OCI-LY7 (cell line): ENCODE results near the gene PRPF18. TPM values are rescaled to one million over a fixed set of nuclear protein-coding genes. Genes with fewer than 3 reads are reported as not detected.

Source experiments
- BruUV-seq: library from RNA; stranded (reverse); fragments of 400-500 nt; replicated peaks from 2 replicates; lab custom pipeline; 2021; lab: Mats Ljungman, UMichigan
- CTCF ChIA-PET: fragments of 300-600 bp; sonication (Branson Sonifier 250); formaldehyde crosslinking; loops from one replicate; lab custom pipeline; 2022; ENCODE audit warnings: antibody characterized with exemption; ENCODE audit not compliant: unreplicated experiment; lab: Charles Lee
- POLR2A ChIA-PET: fragments of 300-600 bp; sonication (Branson Sonifier 250); formaldehyde crosslinking; loops from one replicate; lab custom pipeline; 2022; ENCODE audit warnings: antibody characterized with exemption; lab: Charles Lee
- DNase-seq: peaks from one replicate; pipeline ENCODE4 v3.0.0-alpha.2; 2015; ENCODE audit warnings: low spot score
- H2AFZ ChIP-seq: fragments of 200-600 bp; sonication (generic), shearing (Covaris generic); 2 replicates; pipeline ENCODE4 v1.6.1; 2014; ENCODE audit warnings: mild to moderate bottlenecking, antibody characterized with exemption, low read length, moderate library complexity
- H3K27ac ChIP-seq: fragments of 200-600 bp; sonication (generic); 2 replicates; pipeline ENCODE4 v1.5.1; 2014; ENCODE audit warnings: mixed run types, low read depth, mild to moderate bottlenecking, moderate library complexity, low read length, inconsistent platforms; ENCODE audit not compliant: poor library complexity, severe bottlenecking
- H3K36me3 ChIP-seq: fragments of 200-600 bp; sonication (generic); 2 replicates; pipeline ENCODE4 v1.6.1; 2014; ENCODE audit warnings: mild to moderate bottlenecking, antibody characterized with exemption, low read length, moderate library complexity, mixed read lengths; ENCODE audit not compliant: insufficient read depth
- H3K4me1 ChIP-seq: fragments of 200-600 bp; sonication (generic); 2 replicates; pipeline ENCODE4 v1.5.1; 2014; ENCODE audit warnings: mild to moderate bottlenecking, low read length; ENCODE audit not compliant: insufficient read depth, poor library complexity, severe bottlenecking
- H3K4me2 ChIP-seq: fragments of 200-600 bp; sonication (generic); 2 replicates; pipeline ENCODE4 v1.6.1; 2014; ENCODE audit warnings: mild to moderate bottlenecking, low read length
- H3K4me3 ChIP-seq: fragments of 200-600 bp; sonication (generic); 2 replicates; pipeline ENCODE4 v1.5.1; 2014; ENCODE audit warnings: mild to moderate bottlenecking, low read depth, low read length; ENCODE audit not compliant: poor library complexity, severe bottlenecking
- H3K79me2 ChIP-seq: fragments of 200-600 bp; sonication (generic); 2 replicates; pipeline ENCODE4 v1.6.1; 2016; ENCODE audit warnings: low read depth, mild to moderate bottlenecking, low read length, moderate library complexity, mixed read lengths; ENCODE audit not compliant: insufficient read depth
- H3K9me2 ChIP-seq: fragments of 200-600 bp; sonication (generic); 2 replicates; pipeline ENCODE4 v1.6.1; 2016; ENCODE audit warnings: mild to moderate bottlenecking, low read length, mixed read lengths; ENCODE audit not compliant: insufficient read depth
- H3K9me3 ChIP-seq: fragments of 200-600 bp; sonication (generic); 2 replicates; pipeline ENCODE4 v1.6.1; 2014; ENCODE audit warnings: mild to moderate bottlenecking, mixed run types, low read length, mixed read lengths
- H4K20me1 ChIP-seq: fragments of 200-600 bp; sonication (generic); 2 replicates; pipeline ENCODE4 v1.6.1; 2014; ENCODE audit warnings: mild to moderate bottlenecking, antibody characterized with exemption, low read length, moderate library complexity, mixed read lengths; ENCODE audit not compliant: insufficient read depth
- EZH2phosphoT487 ChIP-seq: fragments of 200-600 bp; sonication (generic); IDR thresholded peaks from 2 replicates; pipeline ENCODE4 v1.6.1; 2018; ENCODE audit warnings: low read depth, borderline replicate concordance, mild to moderate bottlenecking, mixed run types, antibody characterized with exemption, low read length, moderate library complexity, mixed read lengths
- intact Hi-C: fragments of 100-400 bp; cut with micrococcal nuclease; formaldehyde crosslinking; loops from one replicate; pipeline ENCODE4 v1.10.0; 2022; ENCODE audit not compliant: unreplicated experiment
- total RNA-seq, 2 experiments: library from RNA; depleted of rRNA in 1 of 2; stranded (reverse); fragments of >200 nt in 1 of 2; shearing (Covaris generic) in 1 of 2; gene quantifications; 2 replicates each; pipeline ENCODE4 v1.2.3, GENCODE V29; 2014 to 2022
- TF ChIP-seq, protein P1 (sequence below): fragments of 200-600 bp; sonication (generic); conservative IDR thresholded peaks from 2 replicates; pipeline ENCODE4 v1.5.1; 2014; ENCODE audit warnings: mild to moderate bottlenecking, antibody characterized with exemption, low read length, moderate library complexity, mixed read lengths

Gene PRPF18
- total RNA-seq, 2 experiments from 2014 or later, result 21.1 to 23.3 TPM

DNA sequence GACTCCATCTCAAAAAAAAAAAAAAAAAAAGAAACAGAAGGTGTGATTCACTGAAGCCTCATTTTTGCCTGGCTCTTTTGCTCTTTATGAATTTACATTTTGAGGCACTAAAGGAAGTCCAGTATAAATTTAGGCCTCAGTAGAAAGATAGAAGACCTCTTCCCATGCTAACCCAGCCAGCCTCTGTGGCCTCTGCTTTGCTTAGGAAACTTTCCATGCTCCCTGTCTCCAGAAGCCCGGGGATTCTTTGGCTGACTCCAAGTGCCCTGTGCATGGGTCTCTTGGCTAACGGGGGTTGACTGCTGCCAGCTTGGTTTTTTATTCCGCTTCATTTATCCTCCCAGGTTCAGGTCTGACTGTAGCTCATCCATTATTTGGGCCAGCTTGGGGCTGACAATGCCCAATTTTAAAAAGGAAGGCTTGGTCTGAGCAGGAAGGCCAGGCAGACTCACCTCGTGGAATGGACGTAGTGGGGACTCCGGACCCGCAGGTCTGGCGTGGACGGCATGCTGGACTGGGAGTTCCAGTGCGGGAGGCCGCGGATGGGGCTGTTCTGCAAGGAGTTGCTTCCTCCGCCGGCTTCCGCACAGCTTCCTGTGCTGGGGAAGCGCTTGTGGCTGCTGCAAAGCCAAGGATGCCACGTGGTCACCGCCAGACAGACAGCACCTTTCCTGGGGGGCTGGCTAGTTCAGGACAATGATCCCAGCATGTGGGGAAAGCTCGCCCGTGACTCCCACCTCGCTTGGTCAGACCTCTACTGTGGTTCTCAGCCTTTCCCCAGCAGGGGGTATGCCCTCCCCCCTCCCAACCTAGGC is 72.3 kb downstream of the PRPF18 start:
- no peak overlapping the region for H3K27ac ChIP-seq
- no peaks in the 10 kb centered on the region for H4K20me1 ChIP-seq
- no peak overlapping the region for H3K4me3 ChIP-seq
- intact Hi-C loops, result no loop called here
- no peak for TF ChIP-seq EZH2phosphoT487
- TF ChIP-seq, protein P1, sequence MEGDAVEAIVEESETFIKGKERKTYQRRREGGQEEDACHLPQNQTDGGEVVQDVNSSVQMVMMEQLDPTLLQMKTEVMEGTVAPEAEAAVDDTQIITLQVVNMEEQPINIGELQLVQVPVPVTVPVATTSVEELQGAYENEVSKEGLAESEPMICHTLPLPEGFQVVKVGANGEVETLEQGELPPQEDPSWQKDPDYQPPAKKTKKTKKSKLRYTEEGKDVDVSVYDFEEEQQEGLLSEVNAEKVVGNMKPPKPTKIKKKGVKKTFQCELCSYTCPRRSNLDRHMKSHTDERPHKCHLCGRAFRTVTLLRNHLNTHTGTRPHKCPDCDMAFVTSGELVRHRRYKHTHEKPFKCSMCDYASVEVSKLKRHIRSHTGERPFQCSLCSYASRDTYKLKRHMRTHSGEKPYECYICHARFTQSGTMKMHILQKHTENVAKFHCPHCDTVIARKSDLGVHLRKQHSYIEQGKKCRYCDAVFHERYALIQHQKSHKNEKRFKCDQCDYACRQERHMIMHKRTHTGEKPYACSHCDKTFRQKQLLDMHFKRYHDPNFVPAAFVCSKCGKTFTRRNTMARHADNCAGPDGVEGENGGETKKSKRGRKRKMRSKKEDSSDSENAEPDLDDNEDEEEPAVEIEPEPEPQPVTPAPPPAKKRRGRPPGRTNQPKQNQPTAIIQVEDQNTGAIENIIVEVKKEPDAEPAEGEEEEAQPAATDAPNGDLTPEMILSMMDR, result no peak
- H3K9me3 ChIP-seq, result no peaks in the 10 kb centered on the region
- ChIA-PET CTCF (interaction anchor here (0.6 kb wide), 1 partner anchor 705 kb away, joined by 4 read pairs; no protein-coding TSS in a partner anchor), POLR2A (interaction anchor here (0.6 to 0.7 kb wide), 2 partner anchors 409 to 641 kb away, joined by 4 to 7 read pairs; no protein-coding TSS in a partner anchor)
- H3K79me2 ChIP-seq, result no peaks in the 10 kb centered on the region
- H3K9me2 ChIP-seq, result no peaks in the 10 kb centered on the region
- no peak for DNase-seq
- H3K4me1 ChIP-seq, result no peaks in the 10 kb centered on the region
- H3K36me3 ChIP-seq, result no peaks in the 10 kb centered on the region
- BruUV-seq, result no TSS peak
- no peak overlapping the region for H2AFZ ChIP-seq
- no peak overlapping the region for H3K4me2 ChIP-seq

DNA sequence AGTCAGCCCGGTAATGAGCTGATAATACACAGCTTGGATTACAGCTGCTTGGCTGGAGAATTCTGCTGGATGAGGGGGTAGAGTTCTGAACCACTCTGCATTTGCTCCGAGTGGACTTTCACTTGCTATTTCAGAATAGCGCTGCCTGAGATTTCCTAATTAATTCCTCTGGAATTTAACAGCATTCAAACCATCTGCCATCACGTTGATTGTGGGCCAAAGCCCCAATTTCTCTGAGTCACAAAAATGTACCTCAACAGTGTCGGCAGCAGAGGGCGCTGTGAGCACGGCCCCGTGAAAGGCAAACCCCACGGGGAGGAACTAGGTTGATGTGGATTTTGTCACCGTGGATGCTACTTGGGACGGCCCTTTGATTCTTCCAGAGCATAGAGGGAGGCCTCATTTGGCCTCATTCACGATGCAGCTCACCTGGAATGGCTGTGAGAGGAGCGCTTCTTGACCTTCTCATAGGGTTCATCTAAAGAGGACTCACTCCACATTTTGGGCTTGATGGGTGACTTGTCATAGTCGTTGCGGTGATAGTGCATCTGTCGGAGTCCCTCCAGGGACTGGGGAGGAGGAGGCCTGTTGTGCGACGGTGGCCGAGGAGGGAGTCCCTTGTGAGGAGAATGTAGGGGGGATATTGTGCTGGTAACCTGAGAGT is 73.3 kb downstream of the PRPF18 start:
- DNase-seq, result peak; percentile 43
- no peak overlapping the region for H2AFZ ChIP-seq
- BruUV-seq, result no TSS peak
- intact Hi-C loops, result loop anchor here (1.0 kb wide), 1 partner anchor 118 kb away; no protein-coding TSS in a partner anchor
- H3K79me2 ChIP-seq, result no peaks in the 10 kb centered on the region
- TF ChIP-seq, protein P1, result peak; percentile 95
- no peak for TF ChIP-seq EZH2phosphoT487
- no peaks in the 10 kb centered on the region for H3K4me1 ChIP-seq
- no peaks in the 10 kb centered on the region for H3K9me2 ChIP-seq
- no peaks in the 10 kb centered on the region for H3K9me3 ChIP-seq
- no peak overlapping the region for H3K27ac ChIP-seq
- no peaks in the 10 kb centered on the region for H4K20me1 ChIP-seq
- H3K4me3 ChIP-seq, result no peak overlapping the region
- no peaks in the 10 kb centered on the region for H3K36me3 ChIP-seq
- ChIA-PET CTCF (interaction anchor here (0.6 kb wide), 1 partner anchor 706 kb away, joined by 4 read pairs; no protein-coding TSS in a partner anchor), POLR2A (interaction anchor here (0.6 to 0.7 kb wide), 2 partner anchors 408 to 640 kb away, joined by 4 to 7 read pairs; no protein-coding TSS in a partner anchor)
- H3K4me2 ChIP-seq, result no peak overlapping the region
